GM15510 (cell line): Measurements from ENCODE around the gene NT5C1A.

Source experiments
- POLR2A ChIP-seq: IDR thresholded peaks from 3 replicates; pipeline ENCODE4 v1.6.1; 2011; ENCODE audit warnings: borderline replicate concordance; ENCODE audit not compliant: insufficient read length; ENCODE audit errors: extremely low read depth

Gene NT5C1A

GRCh38 chr1:39680751-39681150, 8.8 kb upstream of the NT5C1A start:
- TF ChIP-seq POLR2A = no peak

- no peak for TF ChIP-seq POLR2A
These were observed 7.9 kb upstream of the NT5C1A start for GRCh38 chr1:39679821-39680220.

- no peak for TF ChIP-seq POLR2A
These were observed 7.0 kb upstream of the NT5C1A start for GRCh38 chr1:39678889-39679288.

- TF ChIP-seq POLR2A = no peak
These were observed 5.7 kb upstream of the NT5C1A start for GRCh38 chr1:39677645-39678044.

GRCh38 chr1:39676948-39677548, 5.1 kb upstream of the NT5C1A start:
- no peak for TF ChIP-seq POLR2A

- no peak for TF ChIP-seq POLR2A
These were observed 3.3 kb upstream of the NT5C1A start for GRCh38 chr1:39675220-39675619.

GRCh38 chr1:39673215-39673614, 1.3 kb upstream of the NT5C1A start:
- no peak for TF ChIP-seq POLR2A

- TF ChIP-seq POLR2A = no peak
These were observed 642 bp upstream of the NT5C1A start for GRCh38 chr1:39672551-39672947.

GRCh38 chr1:39671433-39671792, 494 bp downstream of the NT5C1A start:
- TF ChIP-seq POLR2A = no peak

- TF ChIP-seq POLR2A = no peak
These were observed 1.2 kb downstream of the NT5C1A start for GRCh38 chr1:39670689-39671088.

GRCh38 chr1:39668894-39669293, 3.0 kb downstream of the NT5C1A start:
- no peak for TF ChIP-seq POLR2A

GRCh38 chr1:39668111-39668510, 3.8 kb downstream of the NT5C1A start:
- no peak for TF ChIP-seq POLR2A

- TF ChIP-seq POLR2A = no peak
These were observed 5.1 kb downstream of the NT5C1A start for GRCh38 chr1:39666772-39667171.

- TF ChIP-seq POLR2A = no peak
These were observed 8.3 kb downstream of the NT5C1A start for GRCh38 chr1:39663559-39663958.

GRCh38 chr1:39662861-39663260, 9.0 kb downstream of the NT5C1A start:
- TF ChIP-seq POLR2A = no peak

GRCh38 chr1:39659538-39659937, 12.4 kb downstream of the NT5C1A start:
- no peak for TF ChIP-seq POLR2A

GRCh38 chr1:39659110-39659509, 12.8 kb downstream of the NT5C1A start:
- TF ChIP-seq POLR2A = no peak
